Measurements from ENCODE around the gene TRIM65. TPM values are rescaled to one million over a fixed set of nuclear protein-coding genes. Genes with fewer than 3 reads are reported as not detected.
"Not testable (repeated sequence)": the region's sequence is repeated elsewhere in the genome, so short reads cannot be mapped to it uniquely, and the experiment has no call there.

TRIM65 gene
- total and polyA plus RNA-seq, 2 donors = 14.4 to 20.2 TPM

- Histone ChIP-seq H3K9me3 (ENCODE audit: control insufficient read depth in 2 of 2, insufficient read depth in 1 of 2, low read length in 1 of 2) (peaks cover 0 to 3% of the 10 kb centered on the region in 2 donors), H3K4me3 (ENCODE audit: low read length in 2 of 2) (no peak overlapping the region), H3K27ac (ENCODE audit: low read depth in 1 of 2, low read length in 1 of 2) (peak overlapping the region; percentile 73 to 88), H3K27me3 (ENCODE audit: control insufficient read depth in 2 of 2, insufficient read depth in 1 of 2, low read length in 1 of 2) (peaks cover 11 to 42% of the 10 kb centered on the region in 2 donors), H3K4me1 (ENCODE audit: control insufficient read depth in 2 of 2, insufficient read depth in 2 of 2, low read length in 2 of 2) (peaks cover 28 to 46% of the 10 kb centered on the region in 2 donors), H3K36me3 (ENCODE audit: control insufficient read depth in 2 of 2, insufficient read depth in 2 of 2, low read length in 1 of 2) (peaks cover 0 to 9% of the 10 kb centered on the region in 2 donors)
- WGBS = 65% methylated on average over 18 of the region's 18 CpGs
- peak in 1 of 9 donors; percentile 25 for DNase-seq (ENCODE audit: low read depth in 6 of 9, low spot score in 9 of 9)
Measured at GRCh38 chr17:75875182-75875939, 21.4 kb downstream of the TRIM65 start.

DNA sequence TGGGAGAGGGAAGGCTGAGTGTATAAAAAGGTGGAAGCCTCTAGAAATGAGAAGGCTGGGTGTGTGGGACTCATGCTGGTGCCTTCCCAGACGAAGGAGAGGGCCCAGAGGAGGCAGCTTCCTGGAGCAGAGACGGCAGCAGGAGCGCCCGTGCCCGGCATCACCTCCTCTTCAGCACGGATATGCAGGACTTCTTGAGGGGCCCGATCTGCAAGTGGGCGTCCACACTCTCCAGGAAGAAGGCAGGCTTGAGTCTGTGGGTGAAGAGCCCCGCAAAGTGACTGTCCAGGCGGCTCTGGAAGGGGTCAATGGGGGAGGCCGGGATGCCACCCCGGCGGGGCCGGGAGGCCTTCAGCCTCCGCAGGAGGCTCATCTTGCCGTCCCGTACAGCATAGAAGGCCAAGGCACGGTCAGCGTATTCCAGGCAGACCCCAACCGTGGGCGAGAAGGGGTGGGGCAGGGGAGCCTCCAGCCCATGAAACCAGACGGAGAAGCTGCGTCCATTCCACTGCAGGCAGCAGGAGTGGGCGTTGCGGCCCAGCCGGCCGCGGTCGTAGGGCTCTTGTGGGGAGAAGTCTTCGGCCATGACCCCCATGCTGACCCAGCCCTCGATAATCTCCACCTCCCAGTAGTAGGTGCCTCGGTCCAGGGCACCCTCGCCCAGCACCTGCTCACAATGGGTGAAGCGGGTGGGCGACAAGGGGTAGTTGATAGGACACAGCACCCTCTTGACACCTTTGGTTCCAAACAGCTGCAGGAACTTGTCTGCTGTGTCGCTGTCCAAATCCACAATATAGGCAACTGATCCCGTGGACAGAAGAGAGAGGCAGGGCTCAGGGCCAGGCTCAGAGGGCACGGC, 22.2 kb downstream of the TRIM65 start:
- Histone ChIP-seq H3K27me3 (ENCODE audit: control insufficient read depth in 2 of 2, insufficient read depth in 1 of 2, low read length in 1 of 2) (peaks cover 11 to 34% of the 10 kb centered on the region in 2 donors), H3K27ac (ENCODE audit: low read depth in 1 of 2, low read length in 1 of 2) (no peak overlapping the region), H3K36me3 (ENCODE audit: control insufficient read depth in 2 of 2, insufficient read depth in 2 of 2, low read length in 1 of 2) (peaks cover 0 to 9% of the 10 kb centered on the region in 2 donors), H3K4me1 (ENCODE audit: control insufficient read depth in 2 of 2, insufficient read depth in 2 of 2, low read length in 2 of 2) (peaks cover 28 to 46% of the 10 kb centered on the region in 2 donors), H3K4me3 (ENCODE audit: low read length in 2 of 2) (no peak overlapping the region), H3K9me3 (ENCODE audit: control insufficient read depth in 2 of 2, insufficient read depth in 1 of 2, low read length in 1 of 2) (peaks cover 0 to 3% of the 10 kb centered on the region in 2 donors)
- 99% methylated on average over 38 of the region's 38 CpGs for WGBS
- no peak for DNase-seq (ENCODE audit: low read depth in 6 of 9, low spot score in 9 of 9)

GRCh38 chr17:75873587-75874322, 23.0 kb downstream of the TRIM65 start:
- peaks cover 0 to 3% of the 10 kb centered on the region in 2 donors for H3K9me3 ChIP-seq (ENCODE audit: control insufficient read depth in 2 of 2, insufficient read depth in 1 of 2, low read length in 1 of 2)
- WGBS = 92% methylated on average over 11 of the region's 11 CpGs
- H3K36me3 ChIP-seq (ENCODE audit: control insufficient read depth in 2 of 2, insufficient read depth in 2 of 2, low read length in 1 of 2) = peaks cover 0 to 9% of the 10 kb centered on the region in 2 donors
- no peak for DNase-seq (ENCODE audit: low read depth in 6 of 9, low spot score in 9 of 9)
- no peak overlapping the region for H3K27ac ChIP-seq (ENCODE audit: low read depth in 1 of 2, low read length in 1 of 2)
- no peak overlapping the region for H3K4me3 ChIP-seq (ENCODE audit: low read length in 2 of 2)
- H3K27me3 ChIP-seq (ENCODE audit: control insufficient read depth in 2 of 2, insufficient read depth in 1 of 2, low read length in 1 of 2) = peaks cover 7 to 26% of the 10 kb centered on the region in 2 donors
- peaks cover 28 to 48% of the 10 kb centered on the region in 2 donors for H3K4me1 ChIP-seq (ENCODE audit: control insufficient read depth in 2 of 2, insufficient read depth in 2 of 2, low read length in 2 of 2)

- WGBS = 69% methylated on average over 13 of the region's 13 CpGs
- Histone ChIP-seq H3K27me3 (ENCODE audit: control insufficient read depth in 2 of 2, insufficient read depth in 1 of 2, low read length in 1 of 2) (peaks cover 0 to 16% of the 10 kb centered on the region in 2 donors), H3K36me3 (ENCODE audit: control insufficient read depth in 2 of 2, insufficient read depth in 2 of 2, low read length in 1 of 2) (peaks cover 0 to 9% of the 10 kb centered on the region in 2 donors), H3K27ac (ENCODE audit: low read depth in 1 of 2, low read length in 1 of 2) (peak overlapping the region; percentile 44 to 83), H3K4me3 (ENCODE audit: low read length in 2 of 2) (no peak overlapping the region), H3K9me3 (ENCODE audit: control insufficient read depth in 2 of 2, insufficient read depth in 1 of 2, low read length in 1 of 2) (no peaks in the 10 kb centered on the region), H3K4me1 (ENCODE audit: control insufficient read depth in 2 of 2, insufficient read depth in 2 of 2, low read length in 2 of 2) (peaks cover 25 to 43% of the 10 kb centered on the region in 2 donors)
- peak in 4 of 9 donors; percentile 48 to 85 (median 60) for DNase-seq (ENCODE audit: low read depth in 6 of 9, low spot score in 9 of 9)
Measured at GRCh38 chr17:75872434-75873351, 24.1 kb downstream of the TRIM65 start.

GRCh38 chr17:75870228-75870627, 26.5 kb downstream of the TRIM65 start:
- H3K27ac ChIP-seq (ENCODE audit: low read depth in 1 of 2, low read length in 1 of 2); H3K27me3 ChIP-seq (ENCODE audit: control insufficient read depth in 2 of 2, insufficient read depth in 1 of 2, low read length in 1 of 2); H3K9me3 ChIP-seq (ENCODE audit: control insufficient read depth in 2 of 2, insufficient read depth in 1 of 2, low read length in 1 of 2); H3K4me3 ChIP-seq (ENCODE audit: low read length in 2 of 2); DNase-seq (ENCODE audit: low read depth in 6 of 9, low spot score in 9 of 9); H3K36me3 ChIP-seq (ENCODE audit: control insufficient read depth in 2 of 2, insufficient read depth in 2 of 2, low read length in 1 of 2): not testable (repeated sequence)
- WGBS = 94% methylated on average over 10 of the region's 10 CpGs
- peaks cover 6 to 21% of the 10 kb centered on the region in 2 donors for H3K4me1 ChIP-seq (ENCODE audit: control insufficient read depth in 2 of 2, insufficient read depth in 2 of 2, low read length in 2 of 2)

GRCh38 chr17:75869282-75870141, 27.2 kb downstream of the TRIM65 start:
- Histone ChIP-seq H3K4me3 (ENCODE audit: low read length in 2 of 2) (no peak overlapping the region), H3K4me1 (ENCODE audit: control insufficient read depth in 2 of 2, insufficient read depth in 2 of 2, low read length in 2 of 2) (peaks cover 9 to 24% of the 10 kb centered on the region in 2 donors), H3K27ac (ENCODE audit: low read depth in 1 of 2, low read length in 1 of 2) (peak overlapping the region in 1 of 2 donors; percentile 43), H3K9me3 (ENCODE audit: control insufficient read depth in 2 of 2, insufficient read depth in 1 of 2, low read length in 1 of 2) (no peaks in the 10 kb centered on the region), H3K36me3 (ENCODE audit: control insufficient read depth in 2 of 2, insufficient read depth in 2 of 2, low read length in 1 of 2) (peaks cover 0 to 5% of the 10 kb centered on the region in 2 donors), H3K27me3 (ENCODE audit: control insufficient read depth in 2 of 2, insufficient read depth in 1 of 2, low read length in 1 of 2) (no peaks in the 10 kb centered on the region)
- WGBS = 93% methylated on average over 23 of the region's 23 CpGs
- DNase-seq (ENCODE audit: low read depth in 6 of 9, low spot score in 9 of 9) = no peak

GRCh38 chr17:75868730-75869281, 27.9 kb downstream of the TRIM65 start:
- peaks cover 16 to 31% of the 10 kb centered on the region in 2 donors for H3K4me1 ChIP-seq (ENCODE audit: control insufficient read depth in 2 of 2, insufficient read depth in 2 of 2, low read length in 2 of 2)
- H3K27ac ChIP-seq (ENCODE audit: low read depth in 1 of 2, low read length in 1 of 2); DNase-seq (ENCODE audit: low read depth in 6 of 9, low spot score in 9 of 9); H3K9me3 ChIP-seq (ENCODE audit: control insufficient read depth in 2 of 2, insufficient read depth in 1 of 2, low read length in 1 of 2); H3K27me3 ChIP-seq (ENCODE audit: control insufficient read depth in 2 of 2, insufficient read depth in 1 of 2, low read length in 1 of 2); H3K36me3 ChIP-seq (ENCODE audit: control insufficient read depth in 2 of 2, insufficient read depth in 2 of 2, low read length in 1 of 2); H3K4me3 ChIP-seq (ENCODE audit: low read length in 2 of 2): not testable (repeated sequence)
- 96% methylated on average over 12 of the region's 12 CpGs for WGBS
